K562 (cell line): ENCODE measurements around the gene PXDC1. TPM values are rescaled to one million over a fixed set of nuclear protein-coding genes. Genes with fewer than 3 reads are reported as not detected.

Experiments
- ATAC-seq: fragments of 200-7000 bp; cut with Tn5 transposase; 3 replicates; pipeline ENCODE4 v1.9.1; 2020; ENCODE audit warnings: moderate library complexity
- BruUV-seq: library from RNA; stranded (reverse); fragments of 400-500 nt; replicated peaks from 2 replicates; lab custom pipeline; 2021; lab: Mats Ljungman, UMichigan
- CTCF ChIA-PET: fragments of 300-600 bp; formaldehyde crosslinking; extraction: SDS; loops from one replicate; lab custom pipeline; 2021; ENCODE audit warnings: low intra/inter-chr PET ratio; lab: Yijun Ruan, JAX
- POLR2A ChIA-PET: fragments of 300-600, 350-650 bp; sonication (Branson Sonifier 250); formaldehyde crosslinking; extraction: SDS; loops from one replicate; lab custom pipeline; 2021; ENCODE audit warnings: antibody characterized with exemption, inconsistent platforms; lab: Yijun Ruan, JAX
- DNase-seq, 4 experiments: peaks; one replicate each; pipeline versions ENCODE4 v3.0.0 to v3.0.0-alpha.2; 2011 to 2018; ENCODE audit warnings: low spot score in 3 of 4, mixed read lengths in 3 of 4; ENCODE audit errors: extremely low read depth in 1 of 4
- FAIRE-seq: peaks from 2 replicates; lab custom pipeline; 2011; peaks lifted over from hg19 to GRCh38; lab: Jason Lieb, UNC
- H2AFZ ChIP-seq: 2 replicates; pipeline ENCODE4 v1.6.0; 2011; ENCODE audit warnings: low read depth, low read length, control low read depth, inconsistent platforms
- H3K27ac ChIP-seq: fragments of 200-600 bp; 3 replicates; pipeline ENCODE4 v1.8.0; 2011; ENCODE audit warnings: low read depth, mild to moderate bottlenecking, control low read depth, inconsistent platforms, low read length, moderate library complexity, mixed read lengths; ENCODE audit errors: extremely low read depth
- H3K27me3 ChIP-seq, 2 experiments: fragments of 300-600 bp in 1 of 2; 2 replicates in 1 of 2; 3 replicates in 1 of 2; pipeline versions ENCODE4 v1.6.0 to v1.8.0; 2011; ENCODE audit warnings: inconsistent platforms in 2 of 2, low read length in 2 of 2, mild to moderate bottlenecking in 1 of 2, mixed read lengths in 1 of 2, moderate library complexity in 1 of 2; ENCODE audit not compliant: control insufficient read depth in 2 of 2, insufficient read depth in 2 of 2
- H3K36me3 ChIP-seq: fragments of 300-600 bp; 3 replicates; pipeline ENCODE4 v1.8.0; 2011; ENCODE audit warnings: mild to moderate bottlenecking, low read length, inconsistent platforms; ENCODE audit not compliant: control insufficient read depth, insufficient read depth
- H3K4me1 ChIP-seq, 2 experiments: fragments of 200-600 bp in 1 of 2; replicated peaks in 1 of 2; 2 replicates in 1 of 2; 3 replicates in 1 of 2; pipeline versions ENCODE4 v1.5.1 to v1.8.0; 2011; ENCODE audit warnings: inconsistent platforms in 2 of 2, low read length in 2 of 2, mild to moderate bottlenecking in 1 of 2, mixed read lengths in 1 of 2, moderate library complexity in 1 of 2; ENCODE audit not compliant: control insufficient read depth in 2 of 2, insufficient read depth in 2 of 2
- H3K4me2 ChIP-seq: 2 replicates; pipeline ENCODE4 v1.6.1; 2011; ENCODE audit warnings: low read length, control low read depth, inconsistent platforms, mixed read lengths; ENCODE audit not compliant: insufficient read depth
- H3K4me3 ChIP-seq: fragments of 200-600 bp; sonication (generic), shearing (Covaris generic); 2 replicates; pipeline ENCODE4 v1.5.1; 2016; ENCODE audit warnings: control low read depth, inconsistent platforms
- H3K79me2 ChIP-seq: fragments of 200-600 bp; 3 replicates; pipeline ENCODE4 v1.8.0; 2011; ENCODE audit warnings: low read length, inconsistent platforms; ENCODE audit not compliant: control insufficient read depth, insufficient read depth
- H3K9ac ChIP-seq, 2 experiments: 2 replicates each; pipeline versions ENCODE4 v1.6.0 to v1.6.1; 2011; ENCODE audit warnings: low read depth in 2 of 2, low read length in 2 of 2, control low read depth in 1 of 2, inconsistent platforms in 1 of 2, mild to moderate bottlenecking in 1 of 2, mixed read lengths in 1 of 2; ENCODE audit not compliant: insufficient read depth in 1 of 2
- H3K9me1 ChIP-seq: one replicate; pipeline ENCODE4 v1.6.0; 2011; ENCODE audit warnings: inconsistent platforms, mild to moderate bottlenecking, low read length, moderate library complexity; ENCODE audit not compliant: control insufficient read depth, insufficient read depth
- H3K9me3 ChIP-seq: replicated peaks from 2 replicates; pipeline ENCODE4 v1.5.1; 2011; ENCODE audit warnings: low read depth, low read length, inconsistent platforms; ENCODE audit not compliant: control insufficient read depth, insufficient read depth
- H4K20me1 ChIP-seq: replicated peaks from 2 replicates; pipeline ENCODE4 v1.6.1; 2011; ENCODE audit warnings: low read length, inconsistent platforms, mixed read lengths; ENCODE audit not compliant: control insufficient read depth, insufficient read depth
- BHLHE40 ChIP-seq: IDR thresholded peaks from 2 replicates; pipeline ENCODE4 v1.6.1; 2011; ENCODE audit warnings: low read length, improper control_type of control experiment
- CEBPG ChIP-seq, 3 experiments: fragments of 200-800 bp in 1 of 3; sonication (Bioruptor generic) in 1 of 3; sonication (generic) in 1 of 3; formaldehyde crosslinking in 1 of 3; IDR thresholded peaks in 2 of 3; conservative IDR thresholded peaks in 1 of 3; 2 replicates each; pipeline versions ENCODE4 v1.6.1 to v1.8.0; 2016 to 2022; ENCODE audit warnings: missing compliant biosample characterization in 2 of 3, missing genetic modification characterization in 2 of 3, mild to moderate bottlenecking in 1 of 3, missing genetic modification reagents in 1 of 3
- CTBP1 ChIP-seq: fragments of 450-650 bp; IDR thresholded peaks from 2 replicates; pipeline ENCODE4 v1.6.1; 2016; ENCODE audit warnings: borderline replicate concordance
- KDM1A ChIP-seq, 2 experiments: fragments of 450-650 bp; IDR thresholded peaks; 2 replicates each; pipeline ENCODE4 v1.6.1; 2016; ENCODE audit warnings: mild to moderate bottlenecking in 2 of 2
- MAZ ChIP-seq, 2 experiments: fragments of 450-650 bp in 1 of 2; sonication (generic) in 1 of 2; formaldehyde crosslinking; IDR thresholded peaks in 1 of 2; conservative IDR thresholded peaks in 1 of 2; 2 replicates each; pipeline versions ENCODE4 v1.4.0 to v1.5.0; 2020; ENCODE audit warnings: mild to moderate bottlenecking in 1 of 2, missing genetic modification reagents in 1 of 2
- RCOR1 ChIP-seq, 2 experiments: IDR thresholded peaks; 2 replicates each; pipeline ENCODE4 v1.6.1; 2012; ENCODE audit warnings: low read depth in 2 of 2, low read length in 2 of 2, borderline replicate concordance in 1 of 2, improper control_type of control experiment in 1 of 2
- WGBS: fragments of 100-300 bp; shearing (Covaris generic); methylation state at CpG from one replicate; pipeline ENCODE4 v1.1.6; 2016; ENCODE audit warnings: low coverage, mixed read lengths; ENCODE audit not compliant: insufficient coverage; ENCODE audit errors: missing lambda C conversion rate; 5-methylcytosine and 5-hydroxymethylcytosine counted together
- in situ Hi-C: fragments of 300-500 bp; cut with MboI; formaldehyde crosslinking; loops from 4 replicates; pipeline ENCODE4 v1.15.0; 2018; ENCODE audit warnings: inconsistent platforms, mixed read lengths
- intact Hi-C: fragments of 100-400 bp; cut with micrococcal nuclease; formaldehyde crosslinking; loops from 2 replicates; pipeline ENCODE4 v1.14.2; 2022
- polyA plus RNA-seq, 8 experiments: library from polyadenylated mRNA; depleted of rRNA in 4 of 8; stranded (reverse) in 5 of 8; unstranded in 3 of 8; fragments of >200 nt; fragmentation: Nextera tagmentation in 2 of 8; fragmentation: Illumina TruSeq in 1 of 8; extraction: Ambion mirVana in 2 of 8; extraction: Trizol in 1 of 8; gene quantifications; 2 replicates each; pipeline versions ENCODE4 v1.2.1 to v1.2.3, GENCODE V29; 2011 to 2014; ENCODE audit warnings: inconsistent platforms in 1 of 8, missing spikeins in 1 of 8
- total RNA-seq, 7 experiments: library from RNA; depleted of rRNA in 6 of 7; stranded (reverse); fragments of >200 nt in 6 of 7; fragmentation: Illumina TruSeq in 2 of 7; extraction: Trizol in 2 of 7; gene quantifications; 2 replicates each; pipeline versions ENCODE4 v1.2.1 to v1.2.3, GENCODE V29; 2011 to 2021; ENCODE audit warnings: low replicate concordance in 1 of 7
- TF ChIP-seq, protein P1 (sequence below): sonication (generic); formaldehyde crosslinking; IDR thresholded peaks from 2 replicates; pipeline ENCODE4 v1.8.1; 2023; ENCODE audit warnings: mild to moderate bottlenecking, missing genetic modification reagents

Gene PXDC1
- total and polyA plus RNA-seq, 9 of the 15 experiments (the other 6 are each of a cell fraction or from before 2014, with no cell fraction given): 0.09 to 0.33 (median 0.16) TPM; not detected in 5

DNA sequence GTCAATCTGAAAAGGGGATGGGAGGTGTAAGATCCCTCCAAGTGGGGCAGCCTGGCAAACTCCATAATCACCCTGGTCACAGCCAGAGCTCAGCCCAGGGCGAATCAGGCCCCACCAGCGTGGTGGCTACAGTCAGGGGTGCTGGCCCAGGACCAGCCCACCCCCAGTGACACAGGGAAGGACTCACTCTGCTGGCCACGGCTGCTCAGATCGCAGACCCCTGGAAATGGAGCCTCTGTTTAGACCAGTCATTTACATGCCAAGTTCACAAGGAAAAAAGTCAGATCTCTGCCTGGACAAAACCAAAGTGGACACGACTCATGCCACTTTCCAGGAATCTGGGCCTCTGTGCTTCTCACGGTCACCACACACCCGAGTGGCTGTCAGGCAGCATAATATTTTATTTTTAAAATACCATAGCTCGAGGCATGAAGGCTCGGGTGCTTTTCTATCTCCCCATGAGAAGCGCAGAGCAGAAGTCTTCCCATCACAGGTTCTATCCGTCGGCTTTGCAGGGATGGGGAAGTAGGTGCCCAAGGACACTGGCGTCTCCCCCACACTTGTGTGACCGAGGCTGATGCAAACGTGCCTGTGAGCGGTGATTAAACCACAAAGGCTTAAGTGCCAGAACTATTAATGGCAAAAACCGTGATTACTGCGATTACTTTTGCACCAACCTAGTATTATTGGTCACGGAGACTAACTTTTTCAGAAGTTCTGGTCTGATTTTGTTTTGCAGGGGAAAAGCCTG is 13.0 kb downstream of the PXDC1 start:
- TF ChIP-seq CEBPG (CRISPR knock-in tag; IDR thresholded peaks at IDR 0.05): 0 out of 2 replicates have a peak, but pooled peaks have one; percentile 38
- TF ChIP-seq CEBPG (tag; conservative IDR thresholded peaks at IDR 0.05 in 1 of 2, IDR thresholded peaks at IDR 0.05 in 1 of 2): no peak
- TF ChIP-seq KDM1A (IDR thresholded peaks at IDR 0.05): 0 out of 4 replicates have a peak, but pooled peaks of 1 of the 2 experiments have one; percentile 34
- TF ChIP-seq CTBP1: peak; percentile 14; the same call in 1 of the 2 replicates
- TF ChIP-seq MAZ (CRISPR knock-in tag; conservative IDR thresholded peaks at IDR 0.05 in 1 of 2, IDR thresholded peaks at IDR 0.05 in 1 of 2): no peak
- TF ChIP-seq RCOR1 (IDR thresholded peaks at IDR 0.05; ENCODE audit: borderline replicate concordance in 1 of 2, low read depth in 2 of 2, low read length in 2 of 2): peak in 1 of 2 experiments; percentile 31; a peak in 1 of 4 replicates
- TF ChIP-seq BHLHE40: peak; percentile 63; the same call in 1 of the 2 replicates
- TF ChIP-seq, protein P1, sequence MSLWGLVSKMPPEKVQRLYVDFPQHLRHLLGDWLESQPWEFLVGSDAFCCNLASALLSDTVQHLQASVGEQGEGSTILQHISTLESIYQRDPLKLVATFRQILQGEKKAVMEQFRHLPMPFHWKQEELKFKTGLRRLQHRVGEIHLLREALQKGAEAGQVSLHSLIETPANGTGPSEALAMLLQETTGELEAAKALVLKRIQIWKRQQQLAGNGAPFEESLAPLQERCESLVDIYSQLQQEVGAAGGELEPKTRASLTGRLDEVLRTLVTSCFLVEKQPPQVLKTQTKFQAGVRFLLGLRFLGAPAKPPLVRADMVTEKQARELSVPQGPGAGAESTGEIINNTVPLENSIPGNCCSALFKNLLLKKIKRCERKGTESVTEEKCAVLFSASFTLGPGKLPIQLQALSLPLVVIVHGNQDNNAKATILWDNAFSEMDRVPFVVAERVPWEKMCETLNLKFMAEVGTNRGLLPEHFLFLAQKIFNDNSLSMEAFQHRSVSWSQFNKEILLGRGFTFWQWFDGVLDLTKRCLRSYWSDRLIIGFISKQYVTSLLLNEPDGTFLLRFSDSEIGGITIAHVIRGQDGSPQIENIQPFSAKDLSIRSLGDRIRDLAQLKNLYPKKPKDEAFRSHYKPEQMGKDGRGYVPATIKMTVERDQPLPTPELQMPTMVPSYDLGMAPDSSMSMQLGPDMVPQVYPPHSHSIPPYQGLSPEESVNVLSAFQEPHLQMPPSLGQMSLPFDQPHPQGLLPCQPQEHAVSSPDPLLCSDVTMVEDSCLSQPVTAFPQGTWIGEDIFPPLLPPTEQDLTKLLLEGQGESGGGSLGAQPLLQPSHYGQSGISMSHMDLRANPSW: no peak
- TF ChIP-seq, all 486 proteins: peak for 5
- H3K9me3 ChIP-seq: no peaks in the 10 kb centered on the region
- 2% methylated on average over 19 of the region's 19 CpGs for WGBS
- H3K36me3 ChIP-seq: no peaks in the 10 kb centered on the region
- FAIRE-seq (no peak), DNase-seq (no peak), ATAC-seq (no peak)
- H3K27ac ChIP-seq: no peak overlapping the region
- in situ Hi-C loops (no loop called here), intact Hi-C loops (no loop called here)
- POLR2A ChIA-PET: no interaction called here
- no peaks in the 10 kb centered on the region; the same call in 1 of the 2 replicates for H4K20me1 ChIP-seq
- CTCF ChIA-PET: no interaction called here
- no TSS peak for BruUV-seq
- no peak overlapping the region for H2AFZ ChIP-seq
- H3K27me3 ChIP-seq: peaks cover 49 to 74% of the 10 kb centered on the region in 2 experiments; a peak in 4 of 5 replicates
- H3K4me3 ChIP-seq: no peak overlapping the region
- no peaks in the 10 kb centered on the region for H3K79me2 ChIP-seq
- no peak overlapping the region for H3K4me2 ChIP-seq
- no peak overlapping the region for H3K9ac ChIP-seq
- H3K4me1 ChIP-seq: peaks cover 3 to 9% of the 10 kb centered on the region in 2 experiments; a peak in 2 of 5 replicates
- no peaks in the 10 kb centered on the region for H3K9me1 ChIP-seq
